SU-DHL-6 (cell line): Measurements from ENCODE around the gene TRPM2.
"Not testable (repeated sequence)": the region's sequence is repeated elsewhere in the genome, so short reads cannot be mapped to it uniquely, and the experiment has no call there.

Experiments used
- H2AFZ ChIP-seq: fragments of 200-600 bp; sonication (generic); 2 replicates; pipeline ENCODE4 v1.6.1; 2014; ENCODE audit warnings: low read depth, mild to moderate bottlenecking, moderate library complexity, mixed read lengths, antibody characterized with exemption, low read length; ENCODE audit not compliant: severe bottlenecking
- H3F3A ChIP-seq: fragments of 200-600 bp; shearing (Covaris generic); 2 replicates; pipeline ENCODE4 v1.6.0; 2016; ENCODE audit warnings: antibody characterized with exemption, mild to moderate bottlenecking; ENCODE audit not compliant: insufficient read depth
- H3K27ac ChIP-seq: fragments of 200-600 bp; sonication (generic); 2 replicates; pipeline ENCODE4 v1.5.1; 2016; ENCODE audit warnings: low read depth, mild to moderate bottlenecking, low read length, moderate library complexity, mixed read lengths
- H3K27me3 ChIP-seq: fragments of 200-600 bp; sonication (generic), shearing (Covaris generic); 2 replicates; pipeline ENCODE4 v1.6.0; 2014; ENCODE audit warnings: mild to moderate bottlenecking, low read length
- H3K36me3 ChIP-seq: fragments of 200-600 bp; sonication (generic); 2 replicates; pipeline ENCODE4 v1.6.1; 2014; ENCODE audit warnings: mild to moderate bottlenecking, low read length, mixed read lengths
- H3K4me2 ChIP-seq: fragments of 300-600, 200-600 bp; shearing (Covaris generic), sonication (generic); 2 replicates; pipeline ENCODE4 v1.6.0; 2014; ENCODE audit warnings: low read length, low read depth, mild to moderate bottlenecking; ENCODE audit not compliant: poor library complexity, severe bottlenecking
- H3K4me3 ChIP-seq: fragments of 200-600 bp; sonication (generic); 2 replicates; pipeline ENCODE4 v1.5.1; 2014; ENCODE audit warnings: antibody characterized with exemption, low read length, mild to moderate bottlenecking, mixed read lengths; ENCODE audit not compliant: insufficient read depth, poor library complexity, severe bottlenecking
- H3K79me2 ChIP-seq: fragments of 200-600 bp; sonication (generic); 2 replicates; pipeline ENCODE4 v1.6.1; 2014; ENCODE audit warnings: mild to moderate bottlenecking, low read length, moderate library complexity; ENCODE audit not compliant: insufficient read depth
- H3K9ac ChIP-seq: fragments of 200-600 bp; sonication (generic); 2 replicates; pipeline ENCODE4 v1.7.0; 2014; ENCODE audit warnings: mild to moderate bottlenecking, low read length
- H3K9me2 ChIP-seq: fragments of 200-600 bp; sonication (generic); replicated peaks from 2 replicates; pipeline ENCODE4 v1.6.1; 2014; ENCODE audit warnings: low read length; ENCODE audit not compliant: insufficient read depth
- H3K9me3 ChIP-seq: fragments of 200-600 bp; sonication (generic); 2 replicates; pipeline ENCODE4 v1.6.1; 2014; ENCODE audit warnings: low read length, mixed read lengths; ENCODE audit not compliant: insufficient read depth
- H4K20me1 ChIP-seq: fragments of 200-600 bp; sonication (generic); 2 replicates; pipeline ENCODE4 v1.6.1; 2014; ENCODE audit warnings: low read depth, mild to moderate bottlenecking, antibody characterized with exemption, low read length, moderate library complexity, mixed read lengths
- CTCF ChIP-seq: fragments of 200-600 bp; sonication (generic); IDR thresholded peaks from one replicate; pipeline ENCODE4 v1.5.1; 2017; ENCODE audit warnings: antibody characterized with exemption, mild to moderate bottlenecking, low read length, moderate library complexity; ENCODE audit not compliant: insufficient read depth, poor library complexity, severe bottlenecking
- EZH2phosphoT487 ChIP-seq: fragments of 200-600 bp; sonication (generic), shearing (Covaris generic); conservative IDR thresholded peaks from 2 replicates; pipeline ENCODE4 v1.6.1; 2018; ENCODE audit warnings: mild to moderate bottlenecking, antibody characterized with exemption, low read length, moderate library complexity, mixed read lengths

Gene TRPM2

GRCh38 chr21:44478801-44479167, 125.4 kb downstream of the TRPM2 start:
- TF ChIP-seq CTCF (no peak), EZH2phosphoT487 (no peak)
- H3K4me2 ChIP-seq: no peak overlapping the region
- H3K27ac ChIP-seq: no peak overlapping the region

GRCh38 chr21:44479556-44480199, 126.3 kb downstream of the TRPM2 start:
- not testable (repeated sequence) for H3F3A ChIP-seq, H2AFZ ChIP-seq, H3K9me3 ChIP-seq, H3K4me3 ChIP-seq, H3K9ac ChIP-seq, H3K36me3 ChIP-seq, H4K20me1 ChIP-seq, H3K9me2 ChIP-seq, H3K4me2 ChIP-seq, H3K27me3 ChIP-seq, H3K27ac ChIP-seq, H3K79me2 ChIP-seq
- TF ChIP-seq CTCF: peak; percentile 21

More at GRCh38 chr21:44478801-44479167, 125.4 kb downstream of the TRPM2 start:
- Histone ChIP-seq H3K27me3 (no peaks in the 10 kb centered on the region), H3F3A (no peaks in the 10 kb centered on the region), H3K9me2 (no peaks in the 10 kb centered on the region), H2AFZ (no peak overlapping the region), H3K9me3 (no peaks in the 10 kb centered on the region), H3K4me3 (no peak overlapping the region), H3K79me2 (no peaks in the 10 kb centered on the region), H3K36me3 (no peaks in the 10 kb centered on the region), H3K9ac (no peak overlapping the region), H4K20me1 (no peaks in the 10 kb centered on the region)

GRCh38 chr21:44480200-44481053, 127.0 kb downstream of the TRPM2 start:
- H3K27me3 ChIP-seq: no peaks in the 10 kb centered on the region

More at GRCh38 chr21:44480200-44481053, 127.0 kb downstream of the TRPM2 start:
- no peak for TF ChIP-seq EZH2phosphoT487
- no peak for TF ChIP-seq CTCF
- H2AFZ ChIP-seq: no peak overlapping the region
- H3K4me3 ChIP-seq: no peak overlapping the region
- H3F3A ChIP-seq: no peaks in the 10 kb centered on the region
- no peak overlapping the region for H3K27ac ChIP-seq
- no peaks in the 10 kb centered on the region for H3K9me2 ChIP-seq
- H3K9me3 ChIP-seq: no peaks in the 10 kb centered on the region
- H3K4me2 ChIP-seq: no peak overlapping the region
- H3K79me2 ChIP-seq: no peaks in the 10 kb centered on the region
- no peaks in the 10 kb centered on the region for H4K20me1 ChIP-seq
- H3K36me3 ChIP-seq: no peaks in the 10 kb centered on the region
- H3K9ac ChIP-seq: no peak overlapping the region
